DMS114 treated with DMSO at 0.1 percent for 48 hours (cell line): ENCODE data around the gene B3GAT1.

Experiments used
- DNase-seq: peaks from one replicate; lab custom pipeline; 2025; ENCODE audit not compliant: unreplicated experiment; lab: John Stamatoyannopoulos, UW

The B3GAT1 gene

GRCh38 chr11:134374171-134374570 lies 37.9 kb downstream of the B3GAT1 start:
- no peak for DNase-seq

DNA sequence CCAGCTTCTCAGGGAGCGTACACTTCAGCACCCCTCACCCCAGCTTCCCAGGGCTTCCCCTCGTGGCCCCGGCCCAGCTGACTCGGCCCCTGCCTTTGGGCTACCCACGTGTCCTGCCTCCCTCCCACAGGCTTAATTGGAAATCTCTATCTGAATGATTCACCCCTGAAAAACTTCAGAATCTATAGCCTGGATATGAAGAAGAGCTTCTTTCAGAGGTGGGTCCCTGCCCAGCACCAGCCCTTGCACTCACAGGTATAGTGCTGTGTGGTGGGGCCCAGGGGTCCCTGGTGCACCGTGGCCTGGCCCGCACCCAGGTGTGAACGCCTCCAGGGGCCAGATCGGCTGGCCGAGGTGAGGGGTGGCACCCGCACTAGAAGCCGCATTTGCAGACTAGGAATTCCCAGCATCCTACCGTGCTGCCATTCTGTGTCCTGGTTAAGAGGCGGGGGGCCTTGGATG lies 38.4 kb downstream of the B3GAT1 start:
- no peak for DNase-seq

DNA sequence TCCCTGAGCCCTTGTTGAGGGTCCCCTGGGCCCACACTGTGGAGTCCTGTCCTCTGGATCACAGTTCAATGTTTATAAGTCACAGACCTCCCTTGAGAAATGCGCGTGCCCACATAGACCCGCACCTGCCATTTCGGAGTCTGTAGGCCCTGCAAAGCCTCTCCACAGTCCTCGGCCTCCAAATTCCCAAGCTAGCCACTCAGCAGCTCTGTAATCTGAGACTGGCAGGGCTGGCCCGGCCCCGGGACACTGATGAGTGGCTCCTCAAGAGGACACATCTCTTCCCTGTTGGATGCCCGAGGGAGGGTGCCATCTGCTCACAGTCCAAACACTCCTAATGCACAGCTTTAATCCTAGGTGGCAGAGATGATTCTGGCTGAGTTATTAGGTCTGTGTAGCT lies 39.1 kb downstream of the B3GAT1 start:
- DNase-seq: no peak

DNA sequence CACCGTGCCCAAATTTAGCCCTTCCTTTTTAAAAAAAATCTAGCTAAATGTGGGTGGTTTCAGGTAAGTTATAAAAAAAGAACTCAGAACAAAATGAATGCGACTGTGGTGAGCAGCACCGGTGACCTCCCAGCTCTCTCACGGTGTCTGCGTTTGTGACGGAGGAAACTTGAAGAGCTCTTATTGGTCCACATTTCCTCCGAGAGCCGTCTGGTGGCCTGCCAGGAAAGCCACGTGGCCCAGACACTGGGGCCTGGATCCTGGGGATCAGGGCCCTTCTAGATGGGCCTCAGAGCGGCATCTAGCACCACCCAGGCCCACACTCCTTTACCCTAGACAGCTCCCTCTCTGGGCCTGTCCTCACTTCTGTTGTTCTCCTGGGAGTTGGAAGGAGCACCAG lies 39.5 kb downstream of the B3GAT1 start:
- DNase-seq: no peak

- DNase-seq: no peak
Observed at GRCh38 chr11:134371436-134372185, 40.4 kb downstream of the B3GAT1 start.

DNA sequence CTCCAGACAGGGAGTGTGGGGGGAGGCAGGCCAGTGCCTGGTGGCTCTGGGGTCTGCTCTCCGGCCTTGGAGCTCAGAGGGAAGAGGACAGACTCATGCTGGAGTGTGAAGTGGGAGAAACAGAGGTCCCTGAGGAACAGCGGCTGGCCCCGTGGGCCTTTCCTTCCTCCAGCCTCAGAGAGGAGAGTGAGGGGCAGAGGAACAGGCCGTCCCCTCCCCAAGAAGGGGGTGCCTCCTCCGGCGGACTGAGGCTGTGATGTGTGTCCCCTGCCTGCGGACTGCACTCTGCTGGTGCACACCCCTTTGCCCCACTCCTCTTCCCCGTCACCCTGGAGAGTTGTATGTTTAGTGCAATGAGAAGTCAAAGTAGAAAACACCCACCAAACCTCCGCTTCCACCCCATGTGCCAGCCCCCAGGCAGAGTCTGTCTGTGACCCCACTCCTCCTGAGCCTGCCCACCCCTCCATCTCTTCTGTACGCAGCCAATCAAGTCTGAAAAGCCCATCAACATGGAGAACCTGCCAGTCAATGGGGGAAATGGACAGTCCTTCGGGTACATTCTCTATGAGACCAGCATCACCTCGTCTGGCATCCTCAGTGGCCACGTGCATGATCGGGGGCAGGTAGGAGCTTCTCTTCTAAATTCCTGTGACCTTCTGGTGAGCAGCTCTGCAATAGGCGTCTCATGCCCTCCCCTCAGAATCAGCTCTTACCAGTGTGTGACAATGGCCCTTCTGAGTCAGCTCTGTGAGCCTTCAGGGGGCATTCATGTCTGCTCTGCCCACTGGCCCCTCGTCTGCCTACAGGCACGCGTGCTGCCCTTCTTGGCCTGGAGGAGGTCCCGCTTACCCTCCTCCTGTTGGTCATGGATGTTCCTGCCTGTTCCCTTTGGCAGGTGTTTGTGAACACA lies 41.3 kb downstream of the B3GAT1 start:
- DNase-seq: no peak

DNA sequence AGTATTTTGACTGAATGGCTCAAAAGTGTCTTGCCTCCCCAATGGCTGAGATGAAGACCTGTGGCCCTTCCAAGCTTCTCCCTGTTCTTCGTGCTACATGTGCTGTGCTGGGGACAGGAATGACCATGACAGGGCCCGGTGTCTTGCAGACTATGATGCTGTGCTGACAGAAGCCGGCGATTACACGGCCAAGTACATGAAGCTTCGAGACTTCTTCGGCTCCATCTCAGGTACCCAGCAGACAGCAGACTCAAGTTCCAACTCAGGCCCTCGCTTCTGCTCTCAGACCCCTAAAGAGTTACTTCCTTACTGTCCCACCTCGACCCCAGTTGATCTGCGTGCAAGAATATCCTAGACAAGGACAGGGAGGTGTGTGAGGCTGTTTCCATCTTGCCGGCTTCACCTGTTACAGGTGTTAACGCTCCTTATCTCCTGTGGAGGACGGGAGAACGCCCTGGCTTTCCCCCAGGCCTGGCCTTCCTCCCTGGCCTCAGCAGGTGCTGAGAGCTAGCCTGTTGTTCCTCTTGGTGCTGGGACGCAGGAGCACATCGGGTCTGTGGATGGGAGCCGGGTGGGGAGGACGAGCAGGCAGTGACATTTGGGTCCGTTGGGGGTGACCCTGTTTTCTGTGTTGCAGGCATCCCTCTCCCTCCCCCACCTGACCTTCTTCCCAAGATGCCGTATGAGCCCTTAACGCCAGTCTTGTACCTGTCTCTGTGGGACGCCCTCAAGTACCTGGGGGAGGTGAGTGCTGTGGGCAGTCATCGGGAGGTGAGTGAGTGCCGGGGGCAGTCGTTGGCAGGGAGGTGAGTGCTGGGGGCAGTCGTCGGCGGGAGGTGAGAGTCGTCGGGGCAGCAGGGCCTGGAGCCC lies 42.2 kb downstream of the B3GAT1 start:
- DNase-seq: no peak

DNA sequence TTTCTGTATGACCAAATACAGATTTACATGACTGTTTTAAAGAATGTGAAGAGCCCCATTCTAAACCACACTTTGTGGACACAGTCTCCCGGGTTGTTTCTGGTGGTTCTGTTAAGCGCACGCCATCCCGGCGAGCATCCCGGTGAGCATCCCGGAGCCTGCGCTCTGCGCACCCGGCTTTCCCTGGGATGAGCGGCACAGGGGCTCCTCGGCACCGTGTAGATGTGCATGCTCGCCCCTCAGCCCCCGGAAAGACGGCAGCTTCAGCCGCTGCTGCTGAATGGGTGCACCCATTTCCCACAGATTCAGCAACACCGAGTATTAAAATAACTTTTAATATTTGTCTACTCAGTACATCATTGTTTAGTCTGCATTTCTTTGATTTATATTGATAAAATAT lies 44.3 kb downstream of the B3GAT1 start:
- DNase-seq: no peak

DNA sequence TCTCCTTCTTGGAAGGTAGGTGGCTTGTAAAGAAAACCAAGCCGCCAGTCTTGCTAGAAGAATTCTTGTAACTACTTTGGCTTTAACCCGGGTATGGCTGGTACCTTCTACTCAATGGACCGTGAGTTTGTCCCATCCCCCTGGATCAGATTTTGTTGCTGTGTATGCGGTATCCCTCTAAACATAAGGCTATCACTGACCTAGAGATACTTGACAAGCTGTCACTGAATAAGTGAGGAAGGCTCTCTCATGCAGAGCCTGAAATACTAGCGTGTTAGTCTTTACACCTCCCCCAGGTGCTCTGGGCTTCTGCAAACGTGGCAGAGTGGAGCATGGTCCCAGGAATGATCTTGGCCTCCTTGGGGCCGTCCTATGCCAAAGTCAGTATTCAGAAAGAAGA lies 45.8 kb downstream of the B3GAT1 start:
- no peak for DNase-seq

DNA sequence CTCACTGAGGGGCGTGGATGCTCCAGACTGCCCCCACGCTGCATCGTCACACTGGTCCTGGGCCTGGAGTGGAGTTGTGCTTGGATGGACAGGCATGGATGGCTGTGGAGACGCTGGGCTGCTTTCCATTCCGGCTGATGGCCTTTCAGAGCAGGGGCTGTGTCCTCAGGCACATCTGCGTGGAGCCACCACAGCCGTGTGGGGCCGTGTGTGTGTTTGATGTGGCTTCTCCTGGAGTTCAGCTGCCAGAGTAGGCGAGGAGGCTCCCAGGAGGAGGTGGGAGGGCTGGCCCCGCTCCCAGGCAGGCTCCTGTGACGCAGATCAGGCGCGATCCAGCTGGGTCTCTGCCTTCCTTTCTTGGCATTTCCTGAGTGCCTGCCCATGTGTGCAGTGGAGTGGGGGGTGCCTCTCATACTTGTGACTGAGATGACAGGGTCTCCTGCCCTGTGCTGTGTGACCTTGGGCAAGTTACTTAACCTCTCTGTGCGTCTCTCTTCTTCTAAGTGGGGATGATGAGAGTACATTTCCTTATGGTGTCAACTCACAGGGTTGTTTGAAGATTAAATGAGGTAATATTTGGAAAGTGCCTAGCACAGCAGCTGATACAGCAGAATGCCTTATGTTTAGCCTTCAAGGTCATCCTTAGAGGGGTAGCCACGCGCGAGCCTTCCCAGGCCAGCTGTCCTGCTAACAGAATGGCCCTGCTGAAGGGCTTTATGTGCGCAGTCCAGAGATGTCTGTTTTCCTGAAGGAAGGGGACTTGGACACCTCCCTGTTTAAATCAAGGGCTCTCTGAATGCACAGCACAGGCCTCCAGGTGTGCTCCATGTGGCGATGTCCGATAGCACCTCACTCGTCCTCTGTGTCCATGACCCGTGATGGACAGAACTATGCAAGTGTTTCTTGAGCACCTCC lies 46.8 kb downstream of the B3GAT1 start:
- no peak for DNase-seq

- no peak for DNase-seq
Observed at GRCh38 chr11:134364261-134364660, 47.8 kb downstream of the B3GAT1 start.

DNA sequence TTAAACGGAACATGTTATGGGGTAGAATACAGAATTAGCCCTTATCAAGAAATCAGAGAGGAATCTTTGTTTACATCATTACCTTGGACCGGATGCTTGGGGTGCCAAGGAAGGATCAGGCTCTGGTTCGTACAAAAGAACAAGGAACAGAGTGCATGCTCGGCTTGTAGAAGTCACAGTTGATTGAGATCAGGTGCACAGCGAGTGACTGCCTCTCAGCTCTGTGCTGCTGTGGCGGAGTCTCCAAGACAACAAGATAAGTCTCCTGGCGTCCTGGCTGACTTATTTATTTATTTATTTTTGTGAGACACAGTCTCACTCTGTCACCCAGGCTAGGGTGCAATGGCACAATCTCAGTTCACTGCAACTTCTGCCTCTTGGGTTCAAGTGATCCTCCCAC lies 48.5 kb downstream of the B3GAT1 start:
- DNase-seq: no peak

GRCh38 chr11:134363161-134363560 lies 48.9 kb downstream of the B3GAT1 start:
- DNase-seq: no peak

DNA sequence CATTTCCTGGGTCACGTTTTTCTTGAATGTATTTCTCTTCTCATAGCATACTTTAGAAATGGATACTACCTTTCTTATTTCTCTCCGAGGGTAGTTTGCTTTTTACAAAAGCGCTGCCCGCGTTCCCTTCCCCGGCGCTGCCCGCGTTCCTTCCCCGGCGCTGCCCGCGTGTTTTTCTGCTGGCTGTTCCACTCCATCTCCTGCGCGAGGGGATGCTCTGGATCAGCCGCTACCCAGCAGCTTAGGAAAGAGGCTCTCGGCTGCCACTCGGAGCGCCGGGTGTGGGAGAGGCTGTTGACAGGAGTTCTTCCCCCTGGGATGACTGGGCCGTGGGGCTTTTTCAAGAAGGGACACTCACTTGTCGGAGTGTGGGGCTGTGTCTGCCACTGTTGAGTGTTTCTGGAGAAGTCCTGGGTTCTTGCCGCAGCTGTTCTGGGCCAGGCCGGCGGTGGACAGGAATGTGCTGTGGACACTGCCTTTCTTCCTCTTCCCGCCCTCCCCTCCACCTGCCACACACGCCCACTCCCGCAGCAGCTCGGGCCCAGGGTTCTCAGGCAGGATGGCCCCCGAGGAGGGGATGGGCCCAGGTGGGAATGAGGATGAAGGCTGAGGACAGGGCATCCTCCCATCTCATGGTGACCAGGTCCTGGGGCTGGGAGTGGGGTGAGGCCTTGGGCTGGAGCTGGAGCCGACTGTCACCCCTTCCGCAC lies 49.7 kb downstream of the B3GAT1 start:
- DNase-seq: no peak

DNA sequence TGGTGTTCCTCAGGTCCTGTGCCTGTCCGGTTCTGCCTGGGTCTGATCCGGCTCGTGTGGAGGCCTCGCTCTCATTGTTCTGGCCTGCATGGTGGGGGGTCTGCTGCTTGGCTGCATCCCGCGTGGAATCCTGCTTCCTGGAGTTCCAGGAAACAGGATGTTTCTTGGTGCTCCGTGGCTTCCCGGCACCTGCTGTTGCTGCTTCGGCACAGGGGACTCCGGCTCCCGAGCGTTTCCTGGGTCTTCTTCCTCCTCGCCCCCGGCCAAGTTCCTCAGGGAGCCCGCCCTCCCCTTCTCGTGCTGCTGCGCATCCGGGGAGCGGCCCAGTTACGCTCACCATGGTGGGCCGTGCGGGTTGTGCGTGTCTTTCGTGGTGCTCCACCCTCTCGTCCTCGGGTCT lies 50.4 kb downstream of the B3GAT1 start:
- DNase-seq: no peak

GRCh38 chr11:134360050-134360835 lies 51.8 kb downstream of the B3GAT1 start:
- peak; percentile 2 for DNase-seq

DNA sequence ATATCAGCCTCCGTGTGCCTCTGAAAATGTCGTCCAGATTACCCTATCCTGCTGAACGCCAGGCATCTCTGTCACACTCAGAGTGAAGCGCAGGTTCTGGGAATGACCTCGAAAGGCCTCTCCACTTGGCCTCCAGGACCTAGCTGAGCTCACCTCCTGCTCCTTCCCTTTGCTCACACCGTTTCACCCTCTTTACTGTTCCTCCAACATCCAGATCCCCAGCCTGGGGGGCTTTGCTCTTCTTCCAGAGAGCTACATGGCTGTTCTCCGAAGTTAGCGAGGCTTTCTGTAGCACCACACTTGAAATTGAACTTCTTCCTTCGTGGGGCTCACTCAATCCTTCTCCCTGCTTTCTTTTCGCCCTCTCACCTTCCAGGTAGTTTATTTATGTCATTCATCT lies 52.4 kb downstream of the B3GAT1 start:
- no peak for DNase-seq

DNA sequence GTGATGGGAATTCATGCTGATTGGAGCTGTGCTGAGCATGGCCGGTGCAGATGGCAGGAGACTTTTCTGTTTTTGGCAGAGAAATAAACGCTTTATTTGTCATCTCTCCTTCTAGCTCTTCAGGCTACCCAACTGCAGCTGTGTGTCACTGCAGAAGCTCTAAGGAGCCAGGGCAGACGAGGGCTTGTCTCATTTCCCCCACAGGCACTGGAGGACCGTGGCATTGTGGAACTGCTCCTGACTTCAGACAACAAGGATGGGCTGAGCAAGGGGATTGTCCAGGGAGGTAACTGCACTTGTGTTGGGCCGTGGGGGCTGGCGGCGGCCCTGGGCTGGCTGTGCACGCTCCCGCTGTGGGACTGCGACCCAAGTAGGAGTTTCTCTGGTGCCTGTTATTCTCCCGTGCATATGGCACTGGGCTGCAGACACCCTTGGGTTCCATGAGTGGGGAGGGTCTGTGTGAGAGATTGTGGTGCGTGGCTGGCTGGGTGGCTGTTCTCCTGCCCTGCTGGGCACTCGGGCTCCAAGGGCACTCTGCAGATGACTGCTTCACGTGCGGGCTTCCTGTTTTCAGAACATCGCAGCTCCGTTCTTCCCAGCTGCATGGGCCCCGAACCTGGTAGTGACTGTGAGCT lies 53.1 kb downstream of the B3GAT1 start:
- DNase-seq: no peak
